SU-DHL-6 (cell line): ENCODE results near the gene CCNT2.

Experiments used
- CTCF ChIP-seq: fragments of 200-600 bp; sonication (generic); IDR thresholded peaks from one replicate; pipeline ENCODE4 v1.5.1; 2017; ENCODE audit warnings: antibody characterized with exemption, mild to moderate bottlenecking, low read length, moderate library complexity; ENCODE audit not compliant: insufficient read depth, poor library complexity, severe bottlenecking
- EZH2phosphoT487 ChIP-seq: fragments of 200-600 bp; sonication (generic), shearing (Covaris generic); conservative IDR thresholded peaks from 2 replicates; pipeline ENCODE4 v1.6.1; 2018; ENCODE audit warnings: mild to moderate bottlenecking, antibody characterized with exemption, low read length, moderate library complexity, mixed read lengths

GRCh38 chr2:134980639-134981038 lies 62.0 kb downstream of the CCNT2 start:
- TF ChIP-seq EZH2phosphoT487 = no peak
- TF ChIP-seq CTCF = no peak
